Measurements from ENCODE around the gene RASA3.

The RASA3 gene

GRCh38 chr13:114048443-114048842, 84.0 kb downstream of the RASA3 start:
- TF ChIP-seq CTCF (IDR thresholded peaks at IDR 0.05; ENCODE audit: insufficient read depth, low read depth, low read length, missing control alignments), result no peak
- H3K4me3 ChIP-seq (ENCODE audit: low read length), result no peak overlapping the region
- DNase-seq (ENCODE audit: low read depth), result no peak

- TF ChIP-seq CTCF (IDR thresholded peaks at IDR 0.05; ENCODE audit: insufficient read depth, low read depth, low read length, missing control alignments), result no peak
- no peak overlapping the region for H3K4me3 ChIP-seq (ENCODE audit: low read length)
- no peak for DNase-seq (ENCODE audit: low read depth)
Measured at GRCh38 chr13:114047358-114047881, 85.0 kb downstream of the RASA3 start.

- no peak overlapping the region for H3K4me3 ChIP-seq (ENCODE audit: low read length)
- TF ChIP-seq CTCF (IDR thresholded peaks at IDR 0.05; ENCODE audit: insufficient read depth, low read depth, low read length, missing control alignments), result no peak
- DNase-seq (ENCODE audit: low read depth), result no peak
Measured at GRCh38 chr13:114046431-114046975, 85.9 kb downstream of the RASA3 start.

GRCh38 chr13:114045113-114045735, 87.2 kb downstream of the RASA3 start:
- H3K4me3 ChIP-seq (ENCODE audit: low read length), result no peak overlapping the region
- DNase-seq (ENCODE audit: low read depth), result no peak
- no peak for TF ChIP-seq CTCF (IDR thresholded peaks at IDR 0.05; ENCODE audit: insufficient read depth, low read depth, low read length, missing control alignments)

GRCh38 chr13:114044486-114044885, 87.9 kb downstream of the RASA3 start:
- TF ChIP-seq CTCF (IDR thresholded peaks at IDR 0.05; ENCODE audit: insufficient read depth, low read depth, low read length, missing control alignments), result no peak
- H3K4me3 ChIP-seq (ENCODE audit: low read length), result no peak overlapping the region
- DNase-seq (ENCODE audit: low read depth), result no peak

GRCh38 chr13:114043421-114044053, 88.9 kb downstream of the RASA3 start:
- no peak for DNase-seq (ENCODE audit: low read depth)
- TF ChIP-seq CTCF (IDR thresholded peaks at IDR 0.05; ENCODE audit: insufficient read depth, low read depth, low read length, missing control alignments), result no peak
- H3K4me3 ChIP-seq (ENCODE audit: low read length), result no peak overlapping the region

Measured in epithelial cell of esophagus (primary cell).